UCSD-AML1 (cell line): ENCODE results near the gene NUMA1.

Source experiments
- DNase-seq: peaks from one replicate; lab custom pipeline; 2025; ENCODE audit not compliant: unreplicated experiment; lab: John Stamatoyannopoulos, UW

Gene NUMA1

DNA sequence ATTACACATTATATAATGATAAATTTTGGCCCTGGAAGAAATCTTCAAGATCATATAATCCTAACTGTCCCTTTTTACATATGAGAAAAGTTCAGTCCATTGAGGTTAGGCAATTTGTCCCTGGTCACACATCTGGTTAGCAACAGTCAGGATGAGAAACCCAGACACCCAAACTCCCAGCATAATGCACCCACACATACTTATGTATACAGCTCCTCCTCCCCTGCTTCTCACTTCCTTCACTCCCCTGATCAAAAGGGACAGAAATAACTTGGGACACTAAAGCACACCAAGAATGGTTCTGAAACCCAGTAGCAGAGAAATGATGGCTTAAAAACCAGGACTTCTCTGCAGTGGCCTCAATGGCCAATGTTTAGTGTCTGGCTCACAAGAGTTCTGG, 11.1 kb downstream of the NUMA1 start:
- DNase-seq = no peak

- no peak for DNase-seq
These were observed 12.7 kb downstream of the NUMA1 start for GRCh38 chr11:72067676-72068075.

GRCh38 chr11:72067266-72067665, 13.1 kb downstream of the NUMA1 start:
- no peak for DNase-seq

- DNase-seq = no peak
These were observed 13.5 kb downstream of the NUMA1 start for GRCh38 chr11:72066855-72067254.

GRCh38 chr11:72061739-72062396, 18.5 kb downstream of the NUMA1 start:
- DNase-seq = no peak

DNA sequence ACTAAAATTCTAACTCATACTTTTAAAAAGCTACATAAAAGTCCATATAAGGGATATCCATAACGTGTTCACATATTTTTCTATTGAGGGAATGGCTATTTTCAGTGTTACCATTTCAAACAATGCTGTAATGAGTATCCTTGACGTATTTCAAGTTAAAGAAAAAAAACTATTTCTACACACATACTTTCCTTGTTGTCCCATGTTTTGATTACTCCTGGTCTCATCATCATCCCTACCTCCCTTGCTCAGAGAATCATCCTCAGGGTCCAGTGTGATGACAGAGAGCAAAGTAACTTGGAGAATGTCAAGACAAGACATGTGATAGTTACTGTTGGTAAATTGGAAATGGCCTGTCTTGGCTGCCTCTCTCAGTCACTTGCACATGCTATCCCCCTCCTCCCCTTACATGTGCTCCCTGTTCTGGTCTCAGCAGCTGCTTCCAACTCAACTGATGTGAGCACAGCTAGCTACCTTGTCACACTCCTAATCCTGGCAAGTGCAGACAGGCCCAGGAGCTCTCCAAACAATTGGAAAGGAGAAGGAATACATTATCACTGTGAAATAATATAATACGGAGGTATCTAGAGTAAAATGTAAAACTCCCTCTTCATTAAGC, 21.8 kb downstream of the NUMA1 start:
- DNase-seq = no peak

GRCh38 chr11:72048766-72049460, 31.4 kb downstream of the NUMA1 start:
- DNase-seq = no peak

DNA sequence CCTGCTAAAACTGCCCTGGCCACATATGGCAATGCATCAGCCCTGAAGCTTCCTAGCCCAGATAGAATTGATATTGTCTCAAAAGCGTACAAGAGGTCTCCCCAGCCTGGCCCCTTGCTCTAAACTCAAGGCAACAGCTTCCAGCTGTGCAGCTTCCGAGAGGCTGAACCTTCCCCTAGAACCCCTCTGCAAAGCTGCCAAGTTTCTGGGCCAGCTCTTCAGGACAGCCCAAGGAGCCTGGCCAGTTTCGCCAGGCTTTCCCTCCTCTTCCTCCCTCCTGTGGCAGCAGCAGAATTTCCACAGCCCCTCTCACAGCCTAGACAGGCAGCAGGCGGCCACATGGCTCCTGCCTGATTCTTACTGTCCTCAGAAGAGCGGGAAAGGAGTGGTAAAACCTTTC, 34.5 kb downstream of the NUMA1 start:
- no peak for DNase-seq

- DNase-seq = no peak
These were observed 38.1 kb downstream of the NUMA1 start for GRCh38 chr11:72042064-72042745.

DNA sequence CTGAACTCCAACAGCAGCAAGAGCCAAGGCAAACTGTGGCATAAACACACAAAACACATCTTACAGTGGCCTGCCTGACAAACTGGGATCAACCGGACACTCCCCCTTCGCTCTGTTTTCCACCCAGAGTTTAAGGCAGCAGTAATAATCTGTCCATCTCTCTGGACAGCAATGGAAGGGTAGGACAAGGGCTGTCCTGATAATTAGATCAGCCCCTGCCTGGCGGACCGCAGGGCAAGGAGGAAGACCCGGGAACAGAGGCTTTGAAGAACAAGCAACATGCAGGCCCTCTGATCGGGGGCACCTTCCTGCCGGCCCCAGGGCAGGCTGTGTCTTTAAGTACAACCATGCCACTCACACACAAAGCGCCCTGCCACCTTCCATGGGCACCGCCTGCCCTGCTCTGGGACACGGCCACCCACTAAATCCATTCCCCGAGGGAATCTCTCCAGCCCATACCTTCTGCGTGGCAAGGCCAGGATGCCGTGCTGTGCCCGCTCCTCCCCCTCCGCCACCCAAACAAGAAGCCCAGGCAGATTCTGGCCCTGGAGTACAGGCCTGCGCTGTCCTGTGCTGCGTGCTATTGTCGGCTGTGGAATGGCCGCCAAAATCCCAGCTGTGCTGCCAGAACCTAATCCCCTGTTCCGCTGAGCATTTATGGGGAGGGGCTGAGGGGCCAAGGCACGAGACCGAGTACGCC, 38.8 kb downstream of the NUMA1 start:
- peak; percentile 62 for DNase-seq

DNA sequence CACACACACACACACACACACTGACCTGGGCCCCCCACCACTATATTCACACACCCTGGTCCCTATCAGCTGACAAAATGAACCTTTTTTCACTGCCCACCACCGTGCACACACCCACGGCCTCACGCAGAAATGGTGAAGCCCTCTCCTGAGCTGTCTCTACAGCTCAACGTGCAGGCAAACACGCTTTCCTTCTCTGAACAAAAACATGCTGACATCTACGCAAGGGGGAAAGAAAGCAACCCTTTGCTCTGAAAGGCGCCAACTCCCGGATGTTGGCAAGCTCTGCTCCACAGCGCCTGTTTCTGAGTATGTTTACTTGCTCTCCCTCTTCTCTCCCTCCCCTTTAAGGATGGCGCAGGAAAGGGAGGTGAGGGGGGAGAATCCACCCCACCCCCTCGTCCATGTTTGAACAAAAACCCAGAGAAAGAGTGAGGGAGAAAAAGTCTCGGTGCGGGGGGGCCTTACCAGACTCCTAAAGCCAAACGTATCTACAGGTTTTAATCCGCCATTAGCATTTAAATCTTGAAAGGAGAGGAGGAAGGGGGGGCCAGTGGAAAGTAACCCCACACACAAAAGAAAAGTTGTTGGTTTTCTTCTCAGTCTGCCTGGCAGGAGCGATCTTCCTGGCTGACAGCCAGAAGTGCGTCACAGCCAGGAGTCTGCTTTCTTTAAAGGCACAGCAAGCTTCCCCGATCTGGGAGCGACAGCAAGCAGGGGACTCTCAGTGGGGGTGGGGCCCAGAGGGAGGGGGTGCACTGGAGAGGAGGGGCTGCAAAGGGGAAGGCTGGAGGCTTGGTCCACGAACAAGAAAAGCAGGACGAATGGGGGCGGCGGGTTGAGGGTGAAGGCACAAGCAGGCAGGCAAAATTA, 39.6 kb downstream of the NUMA1 start:
- peak; percentile 83 for DNase-seq

GRCh38 chr11:72039856-72040401, 40.4 kb downstream of the NUMA1 start:
- no peak for DNase-seq

DNA sequence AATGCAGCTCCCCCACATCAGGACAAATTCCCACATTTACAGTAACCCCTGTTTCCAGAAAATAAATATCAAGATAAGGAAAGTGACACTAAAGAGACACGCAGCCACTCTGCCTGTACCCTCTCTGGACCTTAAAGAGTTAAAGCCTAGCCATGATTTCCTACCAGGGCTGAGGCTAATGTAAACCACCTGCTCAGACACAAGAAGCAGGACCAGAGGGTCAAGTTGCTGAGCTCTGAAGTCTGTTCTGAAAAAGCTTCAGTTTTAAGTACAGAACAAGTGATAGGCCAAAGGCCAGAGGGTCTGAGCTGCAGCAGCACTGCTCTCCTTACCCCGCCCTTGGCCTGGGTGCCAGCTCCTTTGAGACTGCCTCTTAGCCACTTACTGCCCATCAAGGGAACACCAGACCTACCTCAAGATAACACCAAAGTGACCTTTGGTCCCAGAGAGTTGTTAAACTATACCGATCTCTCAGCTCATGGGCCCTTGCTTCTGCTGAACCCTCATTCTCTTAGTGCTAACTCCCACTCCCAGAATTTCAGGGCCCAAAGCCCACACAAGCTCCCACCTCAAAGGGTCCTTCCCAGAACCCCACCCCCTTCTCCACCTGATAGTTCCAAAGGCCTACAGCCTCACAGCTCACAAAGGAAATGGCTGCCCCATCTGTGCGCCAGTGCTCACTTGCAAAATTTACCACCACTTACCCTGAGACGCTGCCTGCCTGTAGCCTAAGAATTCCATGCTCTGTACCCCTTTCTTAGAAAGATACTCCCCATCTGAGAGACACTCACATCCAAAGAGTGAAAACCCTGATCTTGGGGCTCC, 41.1 kb downstream of the NUMA1 start:
- no peak for DNase-seq

DNA sequence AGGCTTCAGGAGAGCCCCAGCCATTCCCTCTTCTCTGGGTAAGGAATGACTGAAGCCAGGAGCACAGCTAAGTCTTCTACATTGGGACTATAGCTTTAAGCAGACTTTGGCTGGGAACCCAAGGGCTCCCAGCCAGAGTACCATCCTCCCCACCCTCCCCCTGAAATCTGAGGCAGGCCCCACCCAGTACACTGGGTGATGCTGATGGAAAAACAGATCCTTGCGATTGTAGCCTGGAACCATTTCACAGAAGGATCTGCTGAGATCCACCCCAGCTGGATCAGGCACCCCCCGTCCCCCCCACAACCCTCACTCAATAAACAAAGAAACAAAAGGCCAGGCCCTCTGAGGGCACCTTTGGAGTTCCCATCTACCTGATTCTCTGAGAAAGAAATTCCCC, 41.9 kb downstream of the NUMA1 start:
- DNase-seq = no peak

- no peak for DNase-seq
These were observed 42.6 kb downstream of the NUMA1 start for GRCh38 chr11:72037554-72038311.

GRCh38 chr11:72036687-72037086, 43.7 kb downstream of the NUMA1 start:
- DNase-seq = no peak

DNA sequence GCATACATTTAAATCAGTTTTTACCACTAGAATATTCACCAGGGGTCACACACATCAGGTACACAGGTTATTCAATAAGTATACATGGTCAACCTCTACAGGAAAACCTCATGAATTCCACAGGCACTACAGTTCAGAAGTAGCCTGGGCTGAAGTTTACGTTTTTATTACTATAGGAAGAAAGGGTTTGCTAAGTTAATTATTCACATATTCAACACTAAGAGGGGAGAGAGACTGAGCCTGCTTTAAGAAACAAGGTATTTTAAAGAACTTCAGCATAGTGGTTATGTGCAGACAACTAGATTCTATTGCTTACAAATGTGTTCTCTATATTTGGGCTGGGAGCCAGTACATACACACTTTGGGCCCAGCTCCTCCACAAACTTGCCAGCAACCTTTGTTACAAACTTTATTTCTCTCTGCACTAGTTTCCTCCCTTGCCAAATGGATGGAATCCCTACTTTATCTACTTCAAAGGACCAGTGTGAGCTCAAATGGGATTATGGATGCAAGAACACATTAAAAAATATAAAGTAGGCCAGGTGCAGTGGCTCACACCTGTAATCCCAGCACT, 49.8 kb downstream of the NUMA1 start:
- no peak for DNase-seq

DNA sequence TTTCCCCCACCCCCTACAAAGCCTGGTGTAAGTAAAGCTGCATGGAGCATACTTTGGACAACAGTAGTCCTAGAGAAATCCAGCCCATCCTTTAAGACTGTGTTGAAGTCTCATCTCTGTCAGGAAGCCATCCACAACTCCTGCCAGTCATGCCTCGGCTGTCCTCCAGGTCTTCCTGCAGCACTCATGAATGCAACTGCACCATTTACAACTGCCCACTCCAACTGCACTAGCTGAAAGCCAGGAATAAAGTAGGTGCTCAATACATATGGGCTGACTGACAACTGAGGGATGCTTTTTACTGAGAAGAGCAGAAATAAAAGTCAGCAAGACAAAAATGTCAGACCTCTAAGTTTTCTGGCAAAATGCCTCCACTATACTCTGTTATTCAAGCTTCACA, 54.3 kb downstream of the NUMA1 start:
- DNase-seq = no peak
